ENCODE results near the gene NUBP2. TPM values are rescaled to one million over a fixed set of nuclear protein-coding genes. Genes with fewer than 3 reads are reported as not detected.

NUBP2 gene
- total and polyA plus RNA-seq, 10 of the 15 experiments (the other 5 are each of a cell fraction or from before 2014, with no cell fraction given): 1.9 to 129 (median 51.7) TPM

DNA sequence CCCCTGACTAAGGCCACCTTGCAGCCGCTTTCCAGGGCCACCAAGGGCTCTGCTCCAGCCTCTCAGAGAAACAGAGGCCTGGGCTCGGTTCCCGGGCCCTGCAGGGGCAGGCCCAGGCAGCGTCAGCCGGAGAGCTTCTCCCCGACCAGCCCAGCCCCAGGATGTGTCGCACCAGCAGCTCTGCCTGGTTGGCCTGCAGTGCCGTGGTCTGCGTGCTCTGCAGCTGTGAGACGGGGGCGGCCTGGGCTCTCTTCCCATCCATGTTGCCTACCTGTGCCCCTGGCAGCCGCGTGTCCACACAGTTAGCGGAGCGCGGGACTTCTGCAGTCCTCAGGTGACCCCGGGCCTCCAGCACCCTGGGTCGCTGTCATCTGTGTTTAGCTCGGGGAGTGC, 5.9 kb downstream of the NUBP2 start (continued):
- no peak for TF ChIP-seq BCLAF1 (IDR thresholded peaks at IDR 0.05)

GRCh38 chr16:1789643-1790045, 6.9 kb downstream of the NUBP2 start:
- peaks cover 5% of the 10 kb centered on the region for H3K79me2 ChIP-seq (ENCODE audit: control insufficient read depth, insufficient read depth, low read length)
- H3K27me3 ChIP-seq (replicated peaks in 1 of 2; ENCODE audit: control insufficient read depth in 2 of 2, insufficient read depth in 2 of 2, low read length in 1 of 2): no peaks in the 10 kb centered on the region

DNA sequence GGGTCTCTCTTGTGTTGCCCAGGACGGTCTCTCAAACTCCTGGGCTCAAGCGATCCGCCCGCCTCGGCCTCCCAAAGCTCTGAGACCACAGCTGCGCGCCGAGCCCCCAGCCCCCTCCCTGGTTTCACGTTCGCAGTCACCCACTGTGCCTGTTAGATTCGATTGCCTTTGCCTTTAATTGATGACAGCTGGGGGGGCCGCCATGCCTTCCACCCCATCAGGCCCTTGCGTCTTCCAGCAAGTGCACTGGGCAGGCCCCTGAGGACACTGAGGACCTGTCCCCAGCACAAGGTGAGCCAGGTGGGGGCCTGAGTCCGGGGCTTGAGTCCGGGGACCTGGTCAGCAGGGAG, 7.5 kb downstream of the NUBP2 start:
- ChIA-PET CTCF (no interaction called here), SMC1A (ENCODE audit: uncharacterized antibody, unreplicated experiment) (no interaction called here), RAD21 (ENCODE audit: unreplicated experiment) (no interaction called here), POLR2A (no interaction called here)
- ATAC-seq: no peak
- intact Hi-C loops (cut with micrococcal nuclease; ENCODE audit: unreplicated experiment): no loop called here
- in situ Hi-C loops (cut with MboI): no loop called here
- Histone ChIP-seq H4K20me1 (ENCODE audit: control insufficient read depth, insufficient read depth) (no peaks in the 10 kb centered on the region), H3K27ac (ENCODE audit: control insufficient read depth, insufficient read depth) (no peak overlapping the region), H3K4me3 (no peak overlapping the region), H2AFZ (ENCODE audit: control insufficient read depth, low read depth, low read length) (no peak overlapping the region), H3K79me2 (ENCODE audit: control insufficient read depth, insufficient read depth, low read length) (peaks cover 2% of the 10 kb centered on the region), H3K4me2 (ENCODE audit: control insufficient read depth, insufficient read depth) (no peak overlapping the region), H3K9me3 (replicated peaks; ENCODE audit: control insufficient read depth, insufficient read depth, low read length) (no peaks in the 10 kb centered on the region), H3K9ac (ENCODE audit: control insufficient read depth, insufficient read depth, low read length) (no peak overlapping the region), H3K27me3 (replicated peaks in 1 of 2; ENCODE audit: control insufficient read depth in 2 of 2, insufficient read depth in 2 of 2, low read length in 1 of 2) (no peaks in the 10 kb centered on the region), H3K4me1 (ENCODE audit: control insufficient read depth, insufficient read depth, low read length) (no peaks in the 10 kb centered on the region), H3K36me3 (ENCODE audit: control insufficient read depth in 2 of 2, insufficient read depth in 2 of 2, low read length in 1 of 2) (peaks cover under 1 to 12% of the 10 kb centered on the region in 2 experiments; a peak in 3 of 4 replicates)
- BruUV-seq (replicated peaks): no TSS peak
- FAIRE-seq: no peak
- TF ChIP-seq GATAD2B (conservative IDR thresholded peaks at IDR 0.05; ENCODE audit: low read depth): no peak
- no peak for TF ChIP-seq MAX (IDR thresholded peaks at IDR 0.05; ENCODE audit: low read depth, low read length)
- no peak for TF ChIP-seq TCF12 (IDR thresholded peaks at IDR 0.05; ENCODE audit: low read depth, low read length)
- TF ChIP-seq FOXK2 (IDR thresholded peaks at IDR 0.05): no peak
- TF ChIP-seq SMC3 (IDR thresholded peaks at IDR 0.05; ENCODE audit: borderline replicate concordance, low read length): no peak
- DNase-seq (ENCODE audit: low read depth, low spot score): no peak
- WGBS (ENCODE audit: insufficient coverage, insufficient replicate concordance, low lambda C conversion rate, missing lambda C conversion rate): 97% methylated on average over 15 of the region's 15 CpGs

More at GRCh38 chr16:1789643-1790045, 6.9 kb downstream of the NUBP2 start:
- no peak overlapping the region for H3K9ac ChIP-seq (ENCODE audit: control insufficient read depth, insufficient read depth, low read length)
- BruUV-seq (replicated peaks): no TSS peak
- ATAC-seq (no peak), FAIRE-seq (no peak), DNase-seq (ENCODE audit: low read depth, low spot score) (no peak)
- ChIA-PET CTCF (no interaction called here), SMC1A (ENCODE audit: uncharacterized antibody, unreplicated experiment) (no interaction called here), POLR2A (no interaction called here), RAD21 (ENCODE audit: unreplicated experiment) (no interaction called here)
- peaks cover 5 to 12% of the 10 kb centered on the region in 2 experiments; a peak in 3 of 4 replicates for H3K36me3 ChIP-seq (ENCODE audit: control insufficient read depth in 2 of 2, insufficient read depth in 2 of 2, low read length in 1 of 2)
- H3K4me3 ChIP-seq: no peak overlapping the region
- H3K27ac ChIP-seq (ENCODE audit: control insufficient read depth, insufficient read depth): no peak overlapping the region
- H4K20me1 ChIP-seq (ENCODE audit: control insufficient read depth, insufficient read depth): no peaks in the 10 kb centered on the region
- 92% methylated on average over 16 of the region's 25 CpGs for WGBS (ENCODE audit: insufficient coverage, insufficient replicate concordance, low lambda C conversion rate, missing lambda C conversion rate)
- TF ChIP-seq MTA2 (IDR thresholded peaks at IDR 0.05; ENCODE audit: low read depth) (no peak), POLR2A (IDR thresholded peaks at IDR 0.05; ENCODE audit: low read depth, low read length) (peak; percentile 11; the same call in 1 of the 2 replicates)
- in situ Hi-C loops (cut with MboI): no loop called here
- H3K4me1 ChIP-seq (ENCODE audit: control insufficient read depth, insufficient read depth, low read length): no peaks in the 10 kb centered on the region
- H2AFZ ChIP-seq (ENCODE audit: control insufficient read depth, low read depth, low read length): no peak overlapping the region
- no peak overlapping the region for H3K4me2 ChIP-seq (ENCODE audit: control insufficient read depth, insufficient read depth)
- H3K9me3 ChIP-seq (replicated peaks; ENCODE audit: control insufficient read depth, insufficient read depth, low read length): no peaks in the 10 kb centered on the region
- intact Hi-C loops (cut with micrococcal nuclease; ENCODE audit: unreplicated experiment): no loop called here
